ENCODE results near the gene POLR3E. TPM values are rescaled to one million over a fixed set of nuclear protein-coding genes. Genes with fewer than 3 reads are reported as not detected.

POLR3E gene
- total RNA-seq, 1 donor from 2014 or later: 26.7 TPM

GRCh38 chr16:22278441-22279230 is 18.6 kb upstream of the POLR3E start:
- H3K27me3 Mint-ChIP-seq (ENCODE audit: low read depth): no peaks in the 10 kb centered on the region
- no peaks in the 10 kb centered on the region for H3K9me3 Mint-ChIP-seq (ENCODE audit: low read depth)
- TF ChIP-seq CTCF (IDR thresholded peaks at IDR 0.05): no peak
- H3K36me3 Mint-ChIP-seq (ENCODE audit: low read depth): peaks cover 32% of the 10 kb centered on the region
- H3K4me3 Mint-ChIP-seq (ENCODE audit: unreplicated experiment): no peak overlapping the region
- H3K27ac Mint-ChIP-seq (ENCODE audit: unreplicated experiment): no peak overlapping the region
- H3K4me1 Mint-ChIP-seq (ENCODE audit: low read depth): no peaks in the 10 kb centered on the region
- no peak for DNase-seq (ENCODE audit: low spot score)

- Mint-ChIP-seq H3K36me3 (ENCODE audit: low read depth) (peaks cover 40% of the 10 kb centered on the region), H3K4me1 (ENCODE audit: low read depth) (peaks cover 9% of the 10 kb centered on the region), H3K4me3 (ENCODE audit: unreplicated experiment) (no peak overlapping the region), H3K9me3 (ENCODE audit: low read depth) (no peaks in the 10 kb centered on the region), H3K27ac (ENCODE audit: unreplicated experiment) (no peak overlapping the region), H3K27me3 (ENCODE audit: low read depth) (no peaks in the 10 kb centered on the region)
- no peak for DNase-seq (ENCODE audit: low spot score)
- TF ChIP-seq CTCF (IDR thresholded peaks at IDR 0.05): no peak
Observed at GRCh38 chr16:22282254-22282892, 14.8 kb upstream of the POLR3E start.

- Mint-ChIP-seq H3K27ac (ENCODE audit: unreplicated experiment) (peak overlapping the region; percentile 59), H3K27me3 (ENCODE audit: low read depth) (no peaks in the 10 kb centered on the region), H3K4me1 (ENCODE audit: low read depth) (peaks cover 9% of the 10 kb centered on the region), H3K4me3 (ENCODE audit: unreplicated experiment) (no peak overlapping the region), H3K36me3 (ENCODE audit: low read depth) (peaks cover 30% of the 10 kb centered on the region), H3K9me3 (ENCODE audit: low read depth) (no peaks in the 10 kb centered on the region)
- TF ChIP-seq CTCF (IDR thresholded peaks at IDR 0.05): no peak
- DNase-seq (ENCODE audit: low spot score): no peak
Observed at GRCh38 chr16:22284637-22285036, 12.6 kb upstream of the POLR3E start.

GRCh38 chr16:22285080-22285479 is 12.1 kb upstream of the POLR3E start:
- DNase-seq (ENCODE audit: low spot score): no peak
- TF ChIP-seq CTCF (IDR thresholded peaks at IDR 0.05): no peak
- peak overlapping the region; percentile 59 for H3K27ac Mint-ChIP-seq (ENCODE audit: unreplicated experiment)

GRCh38 chr16:22291020-22291419 is 6.2 kb upstream of the POLR3E start:
- Mint-ChIP-seq H3K36me3 (ENCODE audit: low read depth) (peaks cover 2% of the 10 kb centered on the region), H3K27me3 (ENCODE audit: low read depth) (no peaks in the 10 kb centered on the region), H3K4me1 (ENCODE audit: low read depth) (peaks cover 10% of the 10 kb centered on the region), H3K27ac (ENCODE audit: unreplicated experiment) (peak overlapping the region; percentile 87), H3K4me3 (ENCODE audit: unreplicated experiment) (no peak overlapping the region), H3K9me3 (ENCODE audit: low read depth) (no peaks in the 10 kb centered on the region)
- no peak for TF ChIP-seq CTCF (IDR thresholded peaks at IDR 0.05)
- DNase-seq (ENCODE audit: low spot score): no peak

More at GRCh38 chr16:22285080-22285479, 12.1 kb upstream of the POLR3E start:
- peaks cover 9% of the 10 kb centered on the region for H3K4me1 Mint-ChIP-seq (ENCODE audit: low read depth)
- no peaks in the 10 kb centered on the region for H3K9me3 Mint-ChIP-seq (ENCODE audit: low read depth)
- H3K27me3 Mint-ChIP-seq (ENCODE audit: low read depth): no peaks in the 10 kb centered on the region
- H3K4me3 Mint-ChIP-seq (ENCODE audit: unreplicated experiment): no peak overlapping the region
- peaks cover 27% of the 10 kb centered on the region for H3K36me3 Mint-ChIP-seq (ENCODE audit: low read depth)

Measured in chondrocyte (in vitro differentiated cells).